Thyroid gland (tissue), 4 donors: ENCODE results near the gene CD83. TPM values are rescaled to one million over a fixed set of nuclear protein-coding genes. Genes with fewer than 3 reads are reported as not detected.

Experiments
- DNase-seq, 2 donors: peaks; one replicate each; pipeline ENCODE4 v3.0.0-alpha.2; 2019
- H3K27ac ChIP-seq, 3 donors: fragments of 200-600 bp; sonication (generic); 1 replicate in 2 of 3; 2 replicates in 1 of 3; pipeline ENCODE4 v1.5.1; 2016 to 2019; ENCODE audit warnings: mild to moderate bottlenecking in 1 of 3, moderate library complexity in 1 of 3
- H3K27me3 ChIP-seq: fragments of 200-600 bp; sonication (generic); one replicate; pipeline ENCODE4 v1.5.1; 2019
- H3K36me3 ChIP-seq, 2 donors: fragments of 200-600 bp; sonication (generic); one replicate each; pipeline ENCODE4 v1.5.1; 2016 to 2019
- H3K4me1 ChIP-seq, 2 donors: fragments of 200-600 bp; sonication (generic); one replicate each; pipeline ENCODE4 v1.5.1; 2017 to 2019
- H3K4me3 ChIP-seq, 3 donors: fragments of 200-600 bp; sonication (generic); replicated peaks in 1 of 3; 1 replicate in 2 of 3; 2 replicates in 1 of 3; pipeline ENCODE4 v1.5.1; 2016; ENCODE audit warnings: mild to moderate bottlenecking in 1 of 3
- H3K9me3 ChIP-seq: fragments of 200-600 bp; sonication (generic); one replicate; pipeline ENCODE4 v1.5.1; 2017
- POLR2A ChIP-seq, 2 donors: fragments of 450-650 bp; IDR thresholded peaks; one replicate each; pipeline ENCODE4 v1.6.1; 2017; ENCODE audit warnings: antibody characterized with exemption in 2 of 2, mild to moderate bottlenecking in 2 of 2, moderate library complexity in 1 of 2
- WGBS, 2 donors: methylation state at CpG; one replicate each; pipeline ENCODE4 v1.1.5; 2017; 5-methylcytosine and 5-hydroxymethylcytosine counted together
- intact Hi-C: fragments of 100-400 bp; cut with DNase I; formaldehyde crosslinking; loops from one replicate; pipeline ENCODE4 v1.15.1; 2023
- total RNA-seq, 4 donors: library from RNA; depleted of rRNA; stranded (reverse); fragments of >200 nt; gene quantifications; one replicate each; pipeline ENCODE4 v1.2.3, GENCODE V29; 2016
- TF ChIP-seq, protein P1 (sequence below), 6 experiments: fragments of 200-600 bp in 3 of 6; fragments of 450-650 bp in 3 of 6; sonication (generic) in 3 of 6; IDR thresholded peaks; one replicate each; pipeline ENCODE4 v1.5.1; 2016 to 2019; ENCODE audit warnings: antibody characterized with exemption in 6 of 6, mild to moderate bottlenecking in 2 of 6, inconsistent platforms in 1 of 6, moderate library complexity in 1 of 6

Gene CD83
- total RNA-seq, 4 donors from 2014 or later, result 3.0 to 4.7 (median 3.4) TPM

DNA sequence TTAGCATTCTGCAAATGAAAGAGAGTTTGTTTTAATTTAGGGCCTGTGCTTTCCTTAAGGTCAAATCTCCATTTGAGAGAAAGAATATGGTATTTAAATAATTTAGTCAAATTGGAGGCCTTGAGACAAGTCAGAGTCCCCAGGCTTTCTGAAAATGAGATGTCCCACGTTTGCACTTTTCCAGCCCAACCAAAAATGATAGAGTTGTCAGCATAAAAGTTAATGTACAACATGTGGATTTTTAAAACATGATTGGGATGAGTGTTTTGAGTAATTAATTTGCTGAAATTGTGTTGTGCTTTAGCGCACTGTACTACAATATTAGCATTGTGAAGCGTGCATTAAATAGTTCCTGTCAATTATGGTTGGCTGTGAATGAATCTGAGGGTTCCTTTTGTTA is 10.0 kb downstream of the CD83 start:
- intact Hi-C loops, result no loop called here
- Histone ChIP-seq H3K4me1 (peaks cover 10 to 16% of the 10 kb centered on the region in 2 donors), H3K4me3 (no peak overlapping the region), H3K36me3 (no peaks in the 10 kb centered on the region), H3K27me3 (no peaks in the 10 kb centered on the region), H3K27ac (no peak overlapping the region), H3K9me3 (no peaks in the 10 kb centered on the region)
- TF ChIP-seq, protein P1, sequence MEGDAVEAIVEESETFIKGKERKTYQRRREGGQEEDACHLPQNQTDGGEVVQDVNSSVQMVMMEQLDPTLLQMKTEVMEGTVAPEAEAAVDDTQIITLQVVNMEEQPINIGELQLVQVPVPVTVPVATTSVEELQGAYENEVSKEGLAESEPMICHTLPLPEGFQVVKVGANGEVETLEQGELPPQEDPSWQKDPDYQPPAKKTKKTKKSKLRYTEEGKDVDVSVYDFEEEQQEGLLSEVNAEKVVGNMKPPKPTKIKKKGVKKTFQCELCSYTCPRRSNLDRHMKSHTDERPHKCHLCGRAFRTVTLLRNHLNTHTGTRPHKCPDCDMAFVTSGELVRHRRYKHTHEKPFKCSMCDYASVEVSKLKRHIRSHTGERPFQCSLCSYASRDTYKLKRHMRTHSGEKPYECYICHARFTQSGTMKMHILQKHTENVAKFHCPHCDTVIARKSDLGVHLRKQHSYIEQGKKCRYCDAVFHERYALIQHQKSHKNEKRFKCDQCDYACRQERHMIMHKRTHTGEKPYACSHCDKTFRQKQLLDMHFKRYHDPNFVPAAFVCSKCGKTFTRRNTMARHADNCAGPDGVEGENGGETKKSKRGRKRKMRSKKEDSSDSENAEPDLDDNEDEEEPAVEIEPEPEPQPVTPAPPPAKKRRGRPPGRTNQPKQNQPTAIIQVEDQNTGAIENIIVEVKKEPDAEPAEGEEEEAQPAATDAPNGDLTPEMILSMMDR (IDR thresholded peaks at IDR 0.05), result no peak
- TF ChIP-seq POLR2A (IDR thresholded peaks at IDR 0.05), result no peak
- DNase-seq, result no peak
- 58 to 93% methylated on average over 3 of the region's 3 CpGs for WGBS, 2 donors

DNA sequence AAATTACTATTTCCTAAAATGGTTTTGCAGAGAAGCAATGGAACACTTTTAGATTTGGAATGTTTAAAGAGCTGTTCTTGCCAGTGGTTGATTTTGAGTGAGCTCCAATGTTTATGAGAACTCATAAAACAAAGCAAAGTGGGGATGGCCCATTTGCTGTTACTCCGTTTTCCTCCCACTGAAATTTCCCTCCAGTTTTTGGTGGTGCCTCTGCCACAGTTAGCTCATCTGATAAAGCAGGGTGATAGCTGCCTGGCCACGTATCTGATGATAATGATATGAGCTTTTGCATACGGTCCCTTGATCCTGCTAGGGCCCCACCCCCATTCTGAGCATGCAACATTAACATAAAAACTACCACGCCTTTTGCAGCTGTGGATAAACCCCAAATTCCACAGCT is 10.4 kb downstream of the CD83 start:
- 81 to 83% methylated on average over 4 of the region's 4 CpGs for WGBS, 2 donors
- Histone ChIP-seq H3K9me3 (no peaks in the 10 kb centered on the region), H3K27me3 (no peaks in the 10 kb centered on the region)

DNA sequence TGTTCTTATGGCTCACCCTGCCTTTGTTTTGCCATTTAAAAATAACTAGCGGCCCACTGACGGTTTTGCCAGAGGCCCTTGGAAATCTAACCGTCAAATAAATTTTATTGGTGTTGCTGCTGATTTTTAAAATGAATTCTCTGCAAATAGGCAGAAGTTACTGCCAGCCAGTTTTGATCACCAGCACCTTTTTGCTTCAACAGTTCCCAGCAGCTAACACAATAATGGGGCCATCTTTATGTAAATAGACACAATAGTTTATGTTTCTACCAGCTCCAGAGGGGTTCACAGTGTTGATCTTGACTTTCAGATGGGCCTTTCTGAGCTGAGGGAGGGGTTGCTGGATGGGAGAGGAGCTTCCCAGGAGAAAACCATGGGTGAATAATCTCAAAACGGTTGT is 11.2 kb downstream of the CD83 start:
- H3K4me1 ChIP-seq, result peaks cover 10 to 16% of the 10 kb centered on the region in 2 donors
- no peaks in the 10 kb centered on the region for H3K27me3 ChIP-seq
- no peaks in the 10 kb centered on the region for H3K9me3 ChIP-seq
- no peak overlapping the region for H3K4me3 ChIP-seq
- H3K36me3 ChIP-seq, result no peaks in the 10 kb centered on the region
- H3K27ac ChIP-seq, result no peak overlapping the region
- DNase-seq, result no peak
- TF ChIP-seq, protein P1 (IDR thresholded peaks at IDR 0.05), result no peak
- TF ChIP-seq POLR2A (IDR thresholded peaks at IDR 0.05), result no peak
- intact Hi-C loops, result no loop called here
- WGBS, 2 donors, result 89 to 93% methylated on average over 4 of the region's 4 CpGs

More for the DNA sequence above, 10.4 kb downstream of the CD83 start:
- Histone ChIP-seq H3K4me1 (peaks cover 10 to 16% of the 10 kb centered on the region in 2 donors), H3K27ac (no peak overlapping the region), H3K4me3 (no peak overlapping the region), H3K36me3 (no peaks in the 10 kb centered on the region)
- TF ChIP-seq POLR2A (IDR thresholded peaks at IDR 0.05), result no peak
- TF ChIP-seq, protein P1 (IDR thresholded peaks at IDR 0.05), result no peak
- no peak for DNase-seq
- intact Hi-C loops, result no loop called here

DNA sequence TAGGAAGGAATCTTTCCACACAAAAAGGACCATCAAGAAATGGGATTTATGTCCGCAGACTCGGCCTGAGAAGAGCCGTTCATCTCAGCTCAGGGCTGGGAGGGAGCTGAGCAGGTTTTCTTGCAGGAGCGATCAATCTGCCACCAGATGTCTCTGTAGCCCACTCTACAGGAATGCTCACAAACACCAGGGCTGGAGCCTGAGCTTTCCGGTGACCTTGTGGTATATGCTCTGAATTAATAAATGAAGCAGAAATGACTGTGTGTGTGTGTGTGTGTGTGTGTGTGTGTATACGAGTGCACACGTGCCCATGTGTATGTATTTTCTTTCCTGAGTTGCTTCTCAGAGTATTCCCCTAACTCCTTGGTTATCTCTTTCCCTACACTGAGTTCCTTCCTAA is 12.0 kb downstream of the CD83 start:
- DNase-seq, result peak; percentile 61 to 68
- no peaks in the 10 kb centered on the region for H3K27me3 ChIP-seq
- H3K4me1 ChIP-seq, result peaks cover 10 to 16% of the 10 kb centered on the region in 2 donors
- TF ChIP-seq, protein P1 (IDR thresholded peaks at IDR 0.05), result peak in 5 of 6 experiments; percentile 29 to 84 (median 69)
- no peak for TF ChIP-seq POLR2A (IDR thresholded peaks at IDR 0.05)
- H3K36me3 ChIP-seq, result no peaks in the 10 kb centered on the region
- WGBS, 2 donors, result 19 to 30% methylated on average over 7 of the region's 7 CpGs
- H3K4me3 ChIP-seq, result no peak overlapping the region
- intact Hi-C loops, result no loop called here
- no peaks in the 10 kb centered on the region for H3K9me3 ChIP-seq
- H3K27ac ChIP-seq, result no peak overlapping the region

DNA sequence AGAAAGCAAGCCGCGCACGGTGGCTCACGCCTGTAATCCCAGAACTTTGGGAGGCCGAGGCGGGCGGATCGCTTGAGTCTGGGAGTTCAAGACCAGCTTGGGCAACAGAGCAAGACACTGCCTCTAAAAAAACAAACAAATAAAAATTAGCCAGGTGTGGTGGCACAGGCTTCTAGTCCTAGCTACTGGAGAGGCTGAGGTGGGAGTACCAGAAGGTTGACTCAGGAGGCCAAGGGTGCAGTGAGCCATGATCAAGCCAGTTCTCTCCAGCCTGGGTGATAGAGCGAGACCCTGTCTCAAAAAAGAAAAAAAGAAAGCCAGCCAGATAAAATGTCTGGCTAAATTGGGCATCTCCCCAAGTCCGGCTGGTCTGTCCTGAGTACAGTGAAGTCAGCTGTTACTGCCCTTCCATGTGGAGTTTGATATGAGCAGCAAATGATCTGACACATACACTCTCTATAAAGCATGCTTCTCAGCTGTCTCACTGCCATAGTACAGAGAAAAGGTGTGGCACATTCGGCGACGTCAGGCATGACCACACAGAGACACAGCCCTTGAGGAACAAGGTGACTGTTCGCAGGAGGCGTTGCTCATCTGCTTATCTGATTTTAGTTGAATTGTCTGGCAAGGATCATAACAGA is 13.0 kb downstream of the CD83 start:
- H3K27me3 ChIP-seq, result no peaks in the 10 kb centered on the region
- peak in 1 of 2 donors; percentile 10 for DNase-seq
- no peak for TF ChIP-seq POLR2A (IDR thresholded peaks at IDR 0.05)
- TF ChIP-seq, protein P1 (IDR thresholded peaks at IDR 0.05), result no peak
- no peak overlapping the region for H3K4me3 ChIP-seq
- peaks cover 10 to 16% of the 10 kb centered on the region in 2 donors for H3K4me1 ChIP-seq
- no peaks in the 10 kb centered on the region for H3K9me3 ChIP-seq
- no peaks in the 10 kb centered on the region for H3K36me3 ChIP-seq
- intact Hi-C loops, result loop anchor here (10.0 kb wide), 1 partner anchor 74 kb away; no protein-coding TSS in a partner anchor
- 94% methylated on average over 15 of the region's 15 CpGs for WGBS, 2 donors
- H3K27ac ChIP-seq, result no peak overlapping the region
